SU-DHL-6 (cell line): ENCODE data around the gene CDC42.

ENCODE experiments used
- CTCF ChIP-seq: fragments of 200-600 bp; sonication (generic); IDR thresholded peaks from one replicate; pipeline ENCODE4 v1.5.1; 2017; ENCODE audit warnings: antibody characterized with exemption, mild to moderate bottlenecking, low read length, moderate library complexity; ENCODE audit not compliant: insufficient read depth, poor library complexity, severe bottlenecking
- EZH2phosphoT487 ChIP-seq: fragments of 200-600 bp; sonication (generic), shearing (Covaris generic); conservative IDR thresholded peaks from 2 replicates; pipeline ENCODE4 v1.6.1; 2018; ENCODE audit warnings: mild to moderate bottlenecking, antibody characterized with exemption, low read length, moderate library complexity, mixed read lengths

GRCh38 chr1:22096463-22096862 lies 44.0 kb downstream of the CDC42 start:
- no peak for TF ChIP-seq CTCF
- TF ChIP-seq EZH2phosphoT487, result no peak
